ENCODE data around the gene MBNL2. TPM values are rescaled to one million over a fixed set of nuclear protein-coding genes. Genes with fewer than 3 reads are reported as not detected.

Gene MBNL2
- total and polyA plus RNA-seq, 2 of the 13 experiments (the other 11 are each of a cell fraction or from before 2014, with no cell fraction given): 30.8 to 59.0 TPM

DNA sequence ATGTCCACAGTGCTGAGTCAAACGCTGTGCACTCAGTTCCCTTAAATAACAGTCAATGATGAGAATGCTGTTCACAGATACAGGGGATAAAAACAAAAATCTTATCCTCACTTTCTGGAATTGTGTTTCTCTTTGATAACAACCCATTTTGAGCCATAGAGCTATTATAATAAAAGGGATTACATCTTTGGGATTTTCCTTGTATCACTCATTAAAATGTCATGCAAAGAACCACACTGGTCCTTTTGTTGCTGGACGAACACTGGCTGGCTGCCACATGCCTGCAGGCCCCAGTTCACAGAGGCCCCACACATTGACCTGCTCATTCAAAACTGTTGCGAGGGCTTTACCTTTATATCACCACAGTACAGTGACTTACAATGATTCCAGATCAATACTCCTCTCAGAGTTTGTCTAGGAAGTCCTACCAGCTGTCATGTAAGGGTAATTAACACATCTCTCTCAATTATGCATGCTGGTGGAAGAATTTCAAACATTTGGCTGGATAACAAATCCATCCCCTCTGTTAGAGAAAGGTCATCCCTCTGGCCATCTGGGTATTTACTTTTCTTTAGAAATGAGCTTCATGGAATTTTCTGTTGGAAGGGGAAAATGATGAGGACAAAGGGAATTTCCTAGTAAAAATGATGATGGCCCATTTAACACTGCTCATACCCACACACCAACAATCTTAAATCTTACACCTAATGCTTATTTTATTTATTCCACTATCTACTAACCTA lies 85.9 kb downstream of the MBNL2 start (continued):
- TF ChIP-seq, protein P1, sequence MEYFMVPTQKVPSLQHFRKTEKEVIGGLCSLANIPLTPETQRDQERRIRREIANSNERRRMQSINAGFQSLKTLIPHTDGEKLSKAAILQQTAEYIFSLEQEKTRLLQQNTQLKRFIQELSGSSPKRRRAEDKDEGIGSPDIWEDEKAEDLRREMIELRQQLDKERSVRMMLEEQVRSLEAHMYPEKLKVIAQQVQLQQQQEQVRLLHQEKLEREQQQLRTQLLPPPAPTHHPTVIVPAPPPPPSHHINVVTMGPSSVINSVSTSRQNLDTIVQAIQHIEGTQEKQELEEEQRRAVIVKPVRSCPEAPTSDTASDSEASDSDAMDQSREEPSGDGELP (IDR thresholded peaks at IDR 0.05; ENCODE audit: borderline replicate concordance, low read depth): peak; percentile 31; the same call in 1 of the 2 replicates
- TF ChIP-seq, protein P2, sequence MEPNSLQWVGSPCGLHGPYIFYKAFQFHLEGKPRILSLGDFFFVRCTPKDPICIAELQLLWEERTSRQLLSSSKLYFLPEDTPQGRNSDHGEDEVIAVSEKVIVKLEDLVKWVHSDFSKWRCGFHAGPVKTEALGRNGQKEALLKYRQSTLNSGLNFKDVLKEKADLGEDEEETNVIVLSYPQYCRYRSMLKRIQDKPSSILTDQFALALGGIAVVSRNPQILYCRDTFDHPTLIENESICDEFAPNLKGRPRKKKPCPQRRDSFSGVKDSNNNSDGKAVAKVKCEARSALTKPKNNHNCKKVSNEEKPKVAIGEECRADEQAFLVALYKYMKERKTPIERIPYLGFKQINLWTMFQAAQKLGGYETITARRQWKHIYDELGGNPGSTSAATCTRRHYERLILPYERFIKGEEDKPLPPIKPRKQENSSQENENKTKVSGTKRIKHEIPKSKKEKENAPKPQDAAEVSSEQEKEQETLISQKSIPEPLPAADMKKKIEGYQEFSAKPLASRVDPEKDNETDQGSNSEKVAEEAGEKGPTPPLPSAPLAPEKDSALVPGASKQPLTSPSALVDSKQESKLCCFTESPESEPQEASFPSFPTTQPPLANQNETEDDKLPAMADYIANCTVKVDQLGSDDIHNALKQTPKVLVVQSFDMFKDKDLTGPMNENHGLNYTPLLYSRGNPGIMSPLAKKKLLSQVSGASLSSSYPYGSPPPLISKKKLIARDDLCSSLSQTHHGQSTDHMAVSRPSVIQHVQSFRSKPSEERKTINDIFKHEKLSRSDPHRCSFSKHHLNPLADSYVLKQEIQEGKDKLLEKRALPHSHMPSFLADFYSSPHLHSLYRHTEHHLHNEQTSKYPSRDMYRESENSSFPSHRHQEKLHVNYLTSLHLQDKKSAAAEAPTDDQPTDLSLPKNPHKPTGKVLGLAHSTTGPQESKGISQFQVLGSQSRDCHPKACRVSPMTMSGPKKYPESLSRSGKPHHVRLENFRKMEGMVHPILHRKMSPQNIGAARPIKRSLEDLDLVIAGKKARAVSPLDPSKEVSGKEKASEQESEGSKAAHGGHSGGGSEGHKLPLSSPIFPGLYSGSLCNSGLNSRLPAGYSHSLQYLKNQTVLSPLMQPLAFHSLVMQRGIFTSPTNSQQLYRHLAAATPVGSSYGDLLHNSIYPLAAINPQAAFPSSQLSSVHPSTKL (CRISPR knock-in tag; IDR thresholded peaks at IDR 0.05): peak; percentile 68; the same call in 1 of the 2 replicates

DNA sequence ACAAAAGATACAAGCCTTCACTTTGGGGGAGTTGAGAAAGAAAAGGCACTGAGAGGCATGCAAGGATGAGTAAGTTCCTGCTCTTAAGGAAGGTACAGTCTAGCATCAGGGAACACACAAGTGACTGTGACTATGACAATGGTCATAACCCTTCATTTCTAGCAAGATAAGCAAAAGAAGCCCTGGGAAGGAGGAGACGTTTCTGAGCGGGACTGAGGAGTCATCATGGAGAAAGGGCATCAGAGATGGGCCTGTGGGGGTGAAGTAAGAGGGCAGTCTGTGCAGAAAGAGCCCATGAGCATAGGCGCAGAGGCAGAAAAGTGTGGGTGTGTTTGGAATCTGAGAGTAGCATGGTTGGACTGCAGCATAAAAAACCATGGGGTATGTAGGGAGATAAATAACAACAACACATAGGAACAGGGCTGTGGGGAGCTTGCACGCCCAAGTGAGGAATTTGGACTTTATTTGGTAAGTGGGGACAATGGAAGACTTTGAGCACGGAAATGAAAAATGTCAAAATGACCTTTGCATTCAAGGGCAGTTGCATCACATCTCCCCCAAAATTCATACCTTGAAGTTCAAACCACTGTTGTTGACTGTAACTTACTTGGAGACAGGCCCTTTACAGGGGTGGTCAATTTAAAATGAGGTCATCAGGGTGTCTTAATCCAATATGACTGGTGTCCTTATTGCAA lies 86.7 kb downstream of the MBNL2 start:
- 60% methylated on average over 5 of the region's 5 CpGs for WGBS (ENCODE audit: low lambda C conversion rate)
- Histone ChIP-seq H3K4me1 (ENCODE audit: insufficient read depth, low read length) (peaks cover 80% of the 10 kb centered on the region), H3K79me2 (ENCODE audit: insufficient read depth, low read length) (peaks cover 89% of the 10 kb centered on the region), H3K9me3 (ENCODE audit: low read length) (no peaks in the 10 kb centered on the region), H4K20me1 (ENCODE audit: insufficient read depth, low read length) (peaks cover 61% of the 10 kb centered on the region), H3K9ac (ENCODE audit: insufficient read depth, low read depth, low read length) (no peak overlapping the region), H2AFZ (ENCODE audit: low read length) (no peak overlapping the region), H3K4me3 (replicated peaks in 1 of 3; ENCODE audit: insufficient read depth in 1 of 3, low read depth in 2 of 3, low read length in 3 of 3) (peak overlapping the region in 1 of 3 experiments; percentile 11; a peak in 1 of 6 replicates), H3K36me3 (replicated peaks in 1 of 2; ENCODE audit: control insufficient read depth in 1 of 2, insufficient read depth in 2 of 2, low read length in 2 of 2) (peaks cover 5 to 25% of the 10 kb centered on the region in 2 experiments), H3K4me2 (ENCODE audit: low read depth, low read length) (peak overlapping the region; percentile 46), H3K27me3 (ENCODE audit: control insufficient read depth in 1 of 2, insufficient read depth in 2 of 2, low read length in 2 of 2) (no peaks in the 10 kb centered on the region), H3K27ac (ENCODE audit: extremely low read length, insufficient read depth, low read length) (peak overlapping the region; percentile 78)
- ChIA-PET POLR2A (interaction anchor here (0.6 to 1.7 kb wide), 4 partner anchors 49 to 124 kb away, joined by 3 to 5 read pairs (median 3); no protein-coding TSS in a partner anchor), CTCF (ENCODE audit: low intra/inter-chr PET ratio, low total read pairs) (no interaction called here)
- no TSS peak for BruUV-seq (replicated peaks)
- ATAC-seq (peak; percentile 37), DNase-seq (ENCODE audit: low spot score) (peak; percentile 48), FAIRE-seq (peak; percentile 71)
- in situ Hi-C loops (cut with HindIII; ENCODE audit: extremely low pct_ligation_motif_present, low pct_unique_long_range_greater_than_20kb) (no loop called here), intact Hi-C loops (cut with micrococcal nuclease; ENCODE audit: unreplicated experiment) (loop anchor here (1.0 to 2.0 kb wide), 2 partner anchors 52 to 87 kb away; partner anchors contain the start of gene MBNL2)
- TF ChIP-seq, protein P3, sequence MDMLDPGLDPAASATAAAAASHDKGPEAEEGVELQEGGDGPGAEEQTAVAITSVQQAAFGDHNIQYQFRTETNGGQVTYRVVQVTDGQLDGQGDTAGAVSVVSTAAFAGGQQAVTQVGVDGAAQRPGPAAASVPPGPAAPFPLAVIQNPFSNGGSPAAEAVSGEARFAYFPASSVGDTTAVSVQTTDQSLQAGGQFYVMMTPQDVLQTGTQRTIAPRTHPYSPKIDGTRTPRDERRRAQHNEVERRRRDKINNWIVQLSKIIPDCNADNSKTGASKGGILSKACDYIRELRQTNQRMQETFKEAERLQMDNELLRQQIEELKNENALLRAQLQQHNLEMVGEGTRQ (IDR thresholded peaks at IDR 0.05; ENCODE audit: low read depth, low read length): no peak
- TF ChIP-seq, protein P3 (CRISPR knock-in tag; IDR thresholded peaks at IDR 0.05; ENCODE audit: borderline replicate concordance): no peak
- TF ChIP-seq ZMYM4 (CRISPR knock-in tag; IDR thresholded peaks at IDR 0.05): peak; percentile 71
- no peak for TF ChIP-seq U2AF2 (IDR thresholded peaks at IDR 0.05; ENCODE audit: low read depth, low read length)
- TF ChIP-seq, protein P4, sequence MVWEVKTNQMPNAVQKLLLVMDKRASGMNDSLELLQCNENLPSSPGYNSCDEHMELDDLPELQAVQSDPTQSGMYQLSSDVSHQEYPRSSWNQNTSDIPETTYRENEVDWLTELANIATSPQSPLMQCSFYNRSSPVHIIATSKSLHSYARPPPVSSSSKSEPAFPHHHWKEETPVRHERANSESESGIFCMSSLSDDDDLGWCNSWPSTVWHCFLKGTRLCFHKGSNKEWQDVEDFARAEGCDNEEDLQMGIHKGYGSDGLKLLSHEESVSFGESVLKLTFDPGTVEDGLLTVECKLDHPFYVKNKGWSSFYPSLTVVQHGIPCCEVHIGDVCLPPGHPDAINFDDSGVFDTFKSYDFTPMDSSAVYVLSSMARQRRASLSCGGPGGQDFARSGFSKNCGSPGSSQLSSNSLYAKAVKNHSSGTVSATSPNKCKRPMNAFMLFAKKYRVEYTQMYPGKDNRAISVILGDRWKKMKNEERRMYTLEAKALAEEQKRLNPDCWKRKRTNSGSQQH (CRISPR knock-in tag; IDR thresholded peaks at IDR 0.05; ENCODE audit: low read depth): no peak
- TF ChIP-seq NFATC3 (CRISPR knock-in tag; IDR thresholded peaks at IDR 0.05): no peak
- TF ChIP-seq, protein P5, sequence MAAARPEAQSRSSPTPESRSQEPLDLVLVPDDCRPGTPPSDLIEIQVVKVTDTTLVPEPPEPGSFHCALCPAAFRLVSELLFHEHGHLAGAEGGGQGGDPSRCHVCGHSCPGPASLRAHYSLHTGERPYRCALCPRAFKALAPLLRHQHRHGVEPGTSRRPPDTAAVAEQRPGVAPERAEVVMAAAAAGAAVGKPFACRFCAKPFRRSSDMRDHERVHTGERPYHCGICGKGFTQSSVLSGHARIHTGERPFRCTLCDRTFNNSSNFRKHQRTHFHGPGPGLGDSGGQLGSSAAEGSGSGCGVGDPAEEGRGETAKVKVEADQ (CRISPR knock-in tag; IDR thresholded peaks at IDR 0.05; ENCODE audit: borderline replicate concordance): no peak
- no peak for TF ChIP-seq DNMT3B (CRISPR knock-in tag; conservative IDR thresholded peaks at IDR 0.05)
